SK-N-SH treated with all-trans-retinoic acid at 6 μM for 48 hours (cell line): ENCODE data around the gene CDNF.
"Not testable (repeated sequence)": the region's sequence is repeated elsewhere in the genome, so short reads cannot be mapped to it uniquely, and the experiment has no call there.

ENCODE experiments used
- ATAC-seq: fragments of 200-7000 bp; cut with Tn5 transposase; 3 replicates; pipeline ENCODE4 v1.9.1; 2020; ENCODE audit warnings: mild to moderate bottlenecking, moderate library complexity
- ARNTL ChIP-seq: fragments of 450-650 bp; formaldehyde crosslinking; IDR thresholded peaks from 2 replicates; pipeline ENCODE4 v1.5.0; 2020; ENCODE audit warnings: low read depth, mild to moderate bottlenecking, moderate library complexity, borderline replicate concordance
- BACH2 ChIP-seq: fragments of 250-450 bp; sonication (Bioruptor Pico); IDR thresholded peaks from 2 replicates; pipeline ENCODE4 v1.9.0; 2021; ENCODE audit warnings: mild to moderate bottlenecking, borderline replicate concordance
- CREB5 ChIP-seq: fragments of 250-450 bp; sonication (Bioruptor Pico); IDR thresholded peaks from 2 replicates; pipeline ENCODE4 v1.5.1; 2020; ENCODE audit warnings: low read depth, mild to moderate bottlenecking, moderate library complexity
- CSDC2 ChIP-seq: fragments of 250-450 bp; sonication (Bioruptor Pico); IDR thresholded peaks from 2 replicates; pipeline ENCODE4 v1.5.0; 2020; ENCODE audit warnings: mild to moderate bottlenecking, moderate library complexity
- CSRNP3 ChIP-seq: fragments of 250-450 bp; sonication (Bioruptor Pico); IDR thresholded peaks from 2 replicates; pipeline ENCODE4 v1.5.1; 2021; ENCODE audit warnings: mild to moderate bottlenecking, moderate library complexity
- ESRRG ChIP-seq: fragments of 250-450 bp; sonication (Bioruptor Pico); IDR thresholded peaks from 2 replicates; pipeline ENCODE4 v1.6.1; 2021; ENCODE audit warnings: mild to moderate bottlenecking
- GLIS3 ChIP-seq: fragments of 250-450 bp; sonication (Bioruptor Pico); IDR thresholded peaks from 2 replicates; pipeline ENCODE4 v1.5.0; 2020; ENCODE audit warnings: mild to moderate bottlenecking, moderate library complexity
- ISL1 ChIP-seq: fragments of 250-450 bp; sonication (Bioruptor Pico); IDR thresholded peaks from 2 replicates; pipeline ENCODE4 v2.1.2; 2022; ENCODE audit warnings: mild to moderate bottlenecking, moderate library complexity
- OSR1 ChIP-seq: fragments of 250-450 bp; sonication (Bioruptor Pico); IDR thresholded peaks from 2 replicates; pipeline ENCODE4 v1.8.0; 2022; ENCODE audit warnings: moderate library complexity, mild to moderate bottlenecking, inconsistent platforms
- PPARA ChIP-seq: fragments of 250-450 bp; sonication (Bioruptor Pico); IDR thresholded peaks from 2 replicates; pipeline ENCODE4 v1.5.0; 2020; ENCODE audit warnings: mild to moderate bottlenecking, borderline replicate concordance
- RARB ChIP-seq: fragments of 250-450 bp; sonication (Bioruptor Pico); IDR thresholded peaks from 2 replicates; pipeline ENCODE4 v1.8.0; 2021; ENCODE audit warnings: mild to moderate bottlenecking, moderate library complexity
- SNAI2 ChIP-seq: fragments of 250-450 bp; sonication (Bioruptor Pico); IDR thresholded peaks from 2 replicates; pipeline ENCODE4 v1.5.0; 2020; ENCODE audit warnings: mild to moderate bottlenecking, moderate library complexity
- TSHZ2 ChIP-seq: fragments of 250-450 bp; sonication (Bioruptor Pico); IDR thresholded peaks from 2 replicates; pipeline ENCODE4 v1.5.0; 2020; ENCODE audit warnings: mild to moderate bottlenecking, moderate library complexity
- ZC3H10 ChIP-seq: fragments of 250-450 bp; sonication (Bioruptor Pico); IDR thresholded peaks from 2 replicates; pipeline ENCODE4 v1.5.1; 2021; ENCODE audit warnings: mild to moderate bottlenecking, moderate library complexity
- ZFP3 ChIP-seq: fragments of 250-450 bp; sonication (Bioruptor Pico); IDR thresholded peaks from 2 replicates; pipeline ENCODE4 v1.5.0; 2020; ENCODE audit warnings: mild to moderate bottlenecking, moderate library complexity
- ZFP30 ChIP-seq: fragments of 450-650 bp; formaldehyde crosslinking; IDR thresholded peaks from 2 replicates; pipeline ENCODE4 v1.5.0; 2022; ENCODE audit warnings: mild to moderate bottlenecking, moderate library complexity
- ZNF565 ChIP-seq: fragments of 450-650 bp; formaldehyde crosslinking; conservative IDR thresholded peaks from 2 replicates; pipeline ENCODE4 v1.5.0; 2020; ENCODE audit warnings: low read depth, mild to moderate bottlenecking, moderate library complexity
- ZNF70 ChIP-seq: fragments of 450-650 bp; formaldehyde crosslinking; IDR thresholded peaks from 2 replicates; pipeline ENCODE4 v1.5.0; 2020; ENCODE audit warnings: mild to moderate bottlenecking, moderate library complexity
- ZNF8 ChIP-seq: fragments of 450-650 bp; formaldehyde crosslinking; IDR thresholded peaks from 2 replicates; pipeline ENCODE4 v1.5.0; 2020; ENCODE audit warnings: mild to moderate bottlenecking, moderate library complexity
- TF ChIP-seq, protein P1 (sequence below): fragments of 250-450 bp; sonication (Bioruptor Pico); IDR thresholded peaks from 2 replicates; pipeline ENCODE4 v1.8.0; 2020; ENCODE audit warnings: mild to moderate bottlenecking, moderate library complexity, borderline replicate concordance

CDNF gene

GRCh38 chr10:14878266-14879123 is 40.7 kb upstream of the CDNF start, which contains the start of gene SUV39H2:
TSS of gene SUV39H2 (plus strand) at chr10:14878866. CDS start at chr10:14878889, 23 bp downstream.
- peak; percentile 62; the same call in 1 of the 2 replicates for TF ChIP-seq CSDC2
- no peak for TF ChIP-seq ESRRG (CRISPR knock-in tag)
- ATAC-seq, result peak; percentile 87

DNA sequence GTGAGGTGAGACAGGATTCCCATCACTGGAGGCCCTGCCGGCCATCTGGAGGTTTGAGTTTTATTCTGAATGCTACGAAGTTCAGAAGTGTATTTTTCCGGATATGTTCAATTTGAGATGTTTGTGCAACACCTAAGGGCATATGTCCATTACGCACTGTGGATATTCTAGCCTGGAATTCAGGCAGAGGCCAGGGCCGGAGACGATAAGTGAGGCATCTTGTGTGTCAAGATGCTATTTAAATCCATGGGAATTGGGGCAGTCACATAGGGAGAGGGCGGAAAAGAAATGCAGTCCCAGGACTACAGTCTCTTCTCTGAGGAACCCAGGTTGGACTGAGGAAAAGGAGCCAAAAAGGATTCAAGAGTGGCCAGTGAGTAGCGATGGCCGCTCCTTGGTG is 38.9 kb upstream of the CDNF start:
- no peak for TF ChIP-seq ZNF8 (CRISPR knock-in tag)
- TF ChIP-seq ZFP3, result no peak
- no peak for TF ChIP-seq GLIS3 (CRISPR knock-in tag)
- TF ChIP-seq CSDC2, result no peak
- TF ChIP-seq ISL1 (CRISPR knock-in tag), result no peak
- TF ChIP-seq, protein P1, sequence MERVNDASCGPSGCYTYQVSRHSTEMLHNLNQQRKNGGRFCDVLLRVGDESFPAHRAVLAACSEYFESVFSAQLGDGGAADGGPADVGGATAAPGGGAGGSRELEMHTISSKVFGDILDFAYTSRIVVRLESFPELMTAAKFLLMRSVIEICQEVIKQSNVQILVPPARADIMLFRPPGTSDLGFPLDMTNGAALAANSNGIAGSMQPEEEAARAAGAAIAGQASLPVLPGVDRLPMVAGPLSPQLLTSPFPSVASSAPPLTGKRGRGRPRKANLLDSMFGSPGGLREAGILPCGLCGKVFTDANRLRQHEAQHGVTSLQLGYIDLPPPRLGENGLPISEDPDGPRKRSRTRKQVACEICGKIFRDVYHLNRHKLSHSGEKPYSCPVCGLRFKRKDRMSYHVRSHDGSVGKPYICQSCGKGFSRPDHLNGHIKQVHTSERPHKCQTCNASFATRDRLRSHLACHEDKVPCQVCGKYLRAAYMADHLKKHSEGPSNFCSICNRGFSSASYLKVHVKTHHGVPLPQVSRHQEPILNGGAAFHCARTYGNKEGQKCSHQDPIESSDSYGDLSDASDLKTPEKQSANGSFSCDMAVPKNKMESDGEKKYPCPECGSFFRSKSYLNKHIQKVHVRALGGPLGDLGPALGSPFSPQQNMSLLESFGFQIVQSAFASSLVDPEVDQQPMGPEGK (CRISPR knock-in tag), result no peak
- no peak for TF ChIP-seq ZNF565
- TF ChIP-seq TSHZ2 (CRISPR knock-in tag), result no peak
- no peak for TF ChIP-seq ZNF70
- no peak for TF ChIP-seq BACH2 (CRISPR knock-in tag)
- TF ChIP-seq ZC3H10 (CRISPR knock-in tag), result no peak
- TF ChIP-seq SNAI2 (CRISPR knock-in tag), result no peak
- ATAC-seq, result no peak

- ATAC-seq, result no peak
- TF ChIP-seq ZC3H10 (CRISPR knock-in tag) (no peak), CSDC2 (no peak), ZFP30 (no peak), PPARA (CRISPR knock-in tag) (no peak), OSR1 (CRISPR knock-in tag) (no peak)
- TF ChIP-seq, all 23 proteins: peak for 0
These were observed 38.1 kb upstream of the CDNF start for GRCh38 chr10:14875941-14876340.

- TF ChIP-seq ZFP30, result no peak
- no peak for TF ChIP-seq CSDC2
- no peak for TF ChIP-seq ISL1 (CRISPR knock-in tag)
- TF ChIP-seq CSRNP3, result no peak
- no peak for ATAC-seq
These were observed 35.4 kb upstream of the CDNF start for GRCh38 chr10:14873090-14873760.

DNA sequence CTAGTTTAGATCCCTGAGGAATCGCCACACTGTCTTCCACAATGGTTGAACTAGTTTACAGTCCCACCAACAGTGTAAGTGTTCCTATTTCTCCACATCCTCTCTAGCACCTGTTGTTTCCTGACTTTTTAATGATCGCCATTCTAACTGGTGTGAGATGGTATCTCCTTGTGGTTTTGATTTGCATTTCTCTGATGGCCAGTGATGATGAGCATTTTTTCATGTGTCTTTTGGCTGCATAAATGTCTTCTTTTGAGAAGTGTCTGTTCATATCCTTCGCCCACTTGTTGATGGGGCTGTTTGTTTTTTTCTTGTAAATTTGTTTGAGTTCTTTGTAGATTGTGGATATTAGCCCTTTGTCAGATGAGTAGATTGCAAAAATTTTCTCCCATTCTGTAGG is 27.0 kb upstream of the CDNF start:
- not testable (repeated sequence) for ATAC-seq

GRCh38 chr10:14864466-14864865 is 26.6 kb upstream of the CDNF start:
- ATAC-seq, result not testable (repeated sequence)

GRCh38 chr10:14860791-14861190 is 23.0 kb upstream of the CDNF start:
- ATAC-seq, result no peak
- TF ChIP-seq CREB5, result no peak
- TF ChIP-seq RARB (CRISPR knock-in tag), result no peak
- no peak for TF ChIP-seq GLIS3 (CRISPR knock-in tag)
- TF ChIP-seq SNAI2 (CRISPR knock-in tag), result no peak
- TF ChIP-seq ARNTL (CRISPR knock-in tag), result no peak
